MM.1S (cell line): ENCODE results near the gene PGS1.

ENCODE experiments used
- CTCF ChIP-seq: fragments of 300-600 bp; sonication (generic); IDR thresholded peaks from 2 replicates; pipeline ENCODE4 v1.5.1; 2016; ENCODE audit warnings: antibody characterized with exemption, low read length, mixed read lengths
- EZH2 ChIP-seq: fragments of 300-600 bp; sonication (generic); optimal IDR thresholded peaks from 2 replicates; pipeline ENCODE3; 2017; ENCODE audit warnings: low read depth, mild to moderate bottlenecking, antibody characterized with exemption, low read length, mixed read lengths
- EZH2phosphoT487 ChIP-seq: fragments of 300-600 bp; sonication (generic); IDR thresholded peaks from 2 replicates; pipeline ENCODE4 v1.6.1; 2018; ENCODE audit warnings: antibody characterized with exemption, low read length

GRCh38 chr17:78430892-78431691 is 52.6 kb downstream of the PGS1 start:
- TF ChIP-seq CTCF (no peak), EZH2 (no peak), EZH2phosphoT487 (no peak)
